Calu3 (cell line): ENCODE measurements around the gene DRD3. TPM values are rescaled to one million over a fixed set of nuclear protein-coding genes. Genes with fewer than 3 reads are reported as not detected.

Experiments
- BruUV-seq: library from RNA; stranded (reverse); fragments of 400-500 nt; replicated peaks from 2 replicates; lab custom pipeline; 2021; lab: Mats Ljungman, UMichigan
- CTCF ChIA-PET: fragments of 300-600 bp; sonication (Branson Sonifier 250); formaldehyde crosslinking; loops from one replicate; lab custom pipeline; 2022; ENCODE audit warnings: antibody characterized with exemption; lab: Charles Lee
- DNase-seq: peaks from one replicate; pipeline ENCODE4 v3.0.0; 2022
- H3K27ac Mint-ChIP-seq: one replicate; pipeline ENCODE4 v1.8.0; 2022; ENCODE audit warnings: mixed read lengths; ENCODE audit not compliant: unreplicated experiment
- H3K27me3 Mint-ChIP-seq: one replicate; pipeline ENCODE4 v1.8.0; 2022; ENCODE audit warnings: mixed read lengths; ENCODE audit not compliant: unreplicated experiment
- H3K36me3 Mint-ChIP-seq: one replicate; pipeline ENCODE4 v1.8.0; 2022; ENCODE audit warnings: mild to moderate bottlenecking, moderate library complexity, mixed read lengths; ENCODE audit not compliant: insufficient read depth, unreplicated experiment
- H3K4me1 Mint-ChIP-seq: one replicate; pipeline ENCODE4 v1.8.0; 2022; ENCODE audit warnings: mild to moderate bottlenecking, low read depth, mixed read lengths; ENCODE audit not compliant: unreplicated experiment
- H3K4me3 Mint-ChIP-seq: one replicate; pipeline ENCODE4 v1.8.0; 2022; ENCODE audit warnings: mild to moderate bottlenecking, low read depth, moderate library complexity, mixed read lengths; ENCODE audit not compliant: unreplicated experiment
- H3K9me3 Mint-ChIP-seq: one replicate; pipeline ENCODE4 v1.8.0; 2022; ENCODE audit warnings: low read depth, mixed read lengths; ENCODE audit not compliant: unreplicated experiment
- CTCF ChIP-seq: fragments of 200-600 bp; IDR thresholded peaks from one replicate; pipeline ENCODE4 v1.8.0; 2022; ENCODE audit warnings: antibody characterized with exemption; ENCODE audit not compliant: unreplicated experiment
- intact Hi-C: fragments of 100-400 bp; cut with micrococcal nuclease; formaldehyde crosslinking; loops from one replicate; pipeline ENCODE4 v1.10.0; 2022; ENCODE audit not compliant: unreplicated experiment
- total RNA-seq: library from RNA; stranded (reverse); gene quantifications from 2 replicates; pipeline ENCODE4 v1.2.3, GENCODE V29; 2022

The DRD3 gene
- total RNA-seq, 1 experiment from 2014 or later: not detected

- Mint-ChIP-seq H3K4me3 (no peak overlapping the region), H3K4me1 (no peaks in the 10 kb centered on the region), H3K27me3 (peaks cover 25% of the 10 kb centered on the region), H3K27ac (no peak overlapping the region), H3K36me3 (peaks cover under 1% of the 10 kb centered on the region), H3K9me3 (no peaks in the 10 kb centered on the region)
- intact Hi-C loops: no loop called here
- BruUV-seq: no TSS peak
- CTCF ChIA-PET: no interaction called here
- no peak for DNase-seq
- no peak for TF ChIP-seq CTCF
Measured at GRCh38 chr3:114147251-114147650, 31.6 kb downstream of the DRD3 start.

GRCh38 chr3:114144909-114145688, 33.8 kb downstream of the DRD3 start:
- BruUV-seq: no TSS peak
- DNase-seq: no peak
- no peaks in the 10 kb centered on the region for H3K9me3 Mint-ChIP-seq
- intact Hi-C loops: no loop called here
- no peaks in the 10 kb centered on the region for H3K4me1 Mint-ChIP-seq
- no peak overlapping the region for H3K27ac Mint-ChIP-seq
- CTCF ChIA-PET: no interaction called here
- no peak for TF ChIP-seq CTCF
- no peaks in the 10 kb centered on the region for H3K36me3 Mint-ChIP-seq
- H3K4me3 Mint-ChIP-seq: no peak overlapping the region
- peaks cover 29% of the 10 kb centered on the region for H3K27me3 Mint-ChIP-seq

- Mint-ChIP-seq H3K4me1 (no peaks in the 10 kb centered on the region), H3K36me3 (no peaks in the 10 kb centered on the region), H3K27ac (no peak overlapping the region), H3K27me3 (peaks cover 42% of the 10 kb centered on the region), H3K4me3 (no peak overlapping the region), H3K9me3 (no peaks in the 10 kb centered on the region)
- no peak for TF ChIP-seq CTCF
- no TSS peak for BruUV-seq
- no peak for DNase-seq
- intact Hi-C loops: no loop called here
- CTCF ChIA-PET: no interaction called here
Measured at GRCh38 chr3:114143817-114144216, 35.0 kb downstream of the DRD3 start.

GRCh38 chr3:114139836-114140235, 39.0 kb downstream of the DRD3 start:
- intact Hi-C loops: no loop called here
- DNase-seq: no peak
- Mint-ChIP-seq H3K4me1 (no peaks in the 10 kb centered on the region), H3K36me3 (no peaks in the 10 kb centered on the region), H3K27me3 (peaks cover 30% of the 10 kb centered on the region), H3K4me3 (no peak overlapping the region), H3K27ac (no peak overlapping the region), H3K9me3 (peaks cover 3% of the 10 kb centered on the region)
- no peak for TF ChIP-seq CTCF
- CTCF ChIA-PET: no interaction called here
- BruUV-seq: no TSS peak
